ENCODE measurements around the gene MAP2K5. TPM values are rescaled to one million over a fixed set of nuclear protein-coding genes. Genes with fewer than 3 reads are reported as not detected.

The MAP2K5 gene
- total RNA-seq, 1 experiment from 2014 or later: 22.2 TPM

- CTCF ChIA-PET: no interaction called here
- peaks cover 12% of the 10 kb centered on the region for H3K36me3 Mint-ChIP-seq (ENCODE audit: insufficient read depth, unreplicated experiment)
- H3K4me3 Mint-ChIP-seq (ENCODE audit: low read depth, unreplicated experiment): no peak overlapping the region
- no peak for TF ChIP-seq CTCF (IDR thresholded peaks at IDR 0.05; ENCODE audit: unreplicated experiment)
- no peaks in the 10 kb centered on the region for H3K4me1 Mint-ChIP-seq (ENCODE audit: low read depth, unreplicated experiment)
- no peak for DNase-seq
- H3K27me3 Mint-ChIP-seq (ENCODE audit: unreplicated experiment): no peaks in the 10 kb centered on the region
- no peaks in the 10 kb centered on the region for H3K9me3 Mint-ChIP-seq (ENCODE audit: low read depth, unreplicated experiment)
- BruUV-seq (replicated peaks): no TSS peak
- H3K27ac Mint-ChIP-seq (ENCODE audit: unreplicated experiment): no peak overlapping the region
- intact Hi-C loops (cut with micrococcal nuclease; ENCODE audit: unreplicated experiment): no loop called here
Measured at GRCh38 chr15:67512140-67512539, 30.4 kb upstream of the MAP2K5 start.

- CTCF ChIA-PET: no interaction called here
- H3K36me3 Mint-ChIP-seq (ENCODE audit: insufficient read depth, unreplicated experiment): peaks cover 12% of the 10 kb centered on the region
- intact Hi-C loops (cut with micrococcal nuclease; ENCODE audit: unreplicated experiment): no loop called here
- no peaks in the 10 kb centered on the region for H3K4me1 Mint-ChIP-seq (ENCODE audit: low read depth, unreplicated experiment)
- H3K4me3 Mint-ChIP-seq (ENCODE audit: low read depth, unreplicated experiment): no peak overlapping the region
- DNase-seq: no peak
- no peaks in the 10 kb centered on the region for H3K27me3 Mint-ChIP-seq (ENCODE audit: unreplicated experiment)
- no TSS peak for BruUV-seq (replicated peaks)
- no peak for TF ChIP-seq CTCF (IDR thresholded peaks at IDR 0.05; ENCODE audit: unreplicated experiment)
- no peaks in the 10 kb centered on the region for H3K9me3 Mint-ChIP-seq (ENCODE audit: low read depth, unreplicated experiment)
- H3K27ac Mint-ChIP-seq (ENCODE audit: unreplicated experiment): no peak overlapping the region
Measured at GRCh38 chr15:67512933-67513714, 29.4 kb upstream of the MAP2K5 start.

- intact Hi-C loops (cut with micrococcal nuclease; ENCODE audit: unreplicated experiment): no loop called here
- no peak for DNase-seq
- Mint-ChIP-seq H3K27me3 (ENCODE audit: unreplicated experiment) (no peaks in the 10 kb centered on the region), H3K4me1 (ENCODE audit: low read depth, unreplicated experiment) (no peaks in the 10 kb centered on the region), H3K9me3 (ENCODE audit: low read depth, unreplicated experiment) (no peaks in the 10 kb centered on the region), H3K36me3 (ENCODE audit: insufficient read depth, unreplicated experiment) (peaks cover 12% of the 10 kb centered on the region), H3K4me3 (ENCODE audit: low read depth, unreplicated experiment) (no peak overlapping the region), H3K27ac (ENCODE audit: unreplicated experiment) (no peak overlapping the region)
- no TSS peak for BruUV-seq (replicated peaks)
- no peak for TF ChIP-seq CTCF (IDR thresholded peaks at IDR 0.05; ENCODE audit: unreplicated experiment)
- CTCF ChIA-PET: no interaction called here
Measured at GRCh38 chr15:67515090-67515489, 27.4 kb upstream of the MAP2K5 start.

GRCh38 chr15:67515557-67515956 lies 26.9 kb upstream of the MAP2K5 start:
- H3K27me3 Mint-ChIP-seq (ENCODE audit: unreplicated experiment): no peaks in the 10 kb centered on the region
- TF ChIP-seq CTCF (IDR thresholded peaks at IDR 0.05; ENCODE audit: unreplicated experiment): no peak
- no peaks in the 10 kb centered on the region for H3K4me1 Mint-ChIP-seq (ENCODE audit: low read depth, unreplicated experiment)
- H3K27ac Mint-ChIP-seq (ENCODE audit: unreplicated experiment): no peak overlapping the region
- intact Hi-C loops (cut with micrococcal nuclease; ENCODE audit: unreplicated experiment): no loop called here
- BruUV-seq (replicated peaks): no TSS peak
- H3K4me3 Mint-ChIP-seq (ENCODE audit: low read depth, unreplicated experiment): no peak overlapping the region
- CTCF ChIA-PET: no interaction called here
- DNase-seq: no peak
- H3K9me3 Mint-ChIP-seq (ENCODE audit: low read depth, unreplicated experiment): no peaks in the 10 kb centered on the region
- H3K36me3 Mint-ChIP-seq (ENCODE audit: insufficient read depth, unreplicated experiment): peaks cover 15% of the 10 kb centered on the region

Data from Calu3 (cell line).